PC-3 (cell line): ENCODE data around the gene ZFC3H1.

ENCODE experiments used
- CTCF ChIP-seq: fragments of 300-600 bp; sonication (generic); conservative IDR thresholded peaks from 2 replicates; pipeline ENCODE4 v1.5.1; 2017; ENCODE audit warnings: antibody characterized with exemption, low read depth, mild to moderate bottlenecking, low read length
- EZH2phosphoT487 ChIP-seq: fragments of 300-600 bp; sonication (generic); IDR thresholded peaks from 2 replicates; pipeline ENCODE4 v1.6.1; 2018; ENCODE audit warnings: mild to moderate bottlenecking, antibody characterized with exemption, low read length, borderline replicate concordance

DNA sequence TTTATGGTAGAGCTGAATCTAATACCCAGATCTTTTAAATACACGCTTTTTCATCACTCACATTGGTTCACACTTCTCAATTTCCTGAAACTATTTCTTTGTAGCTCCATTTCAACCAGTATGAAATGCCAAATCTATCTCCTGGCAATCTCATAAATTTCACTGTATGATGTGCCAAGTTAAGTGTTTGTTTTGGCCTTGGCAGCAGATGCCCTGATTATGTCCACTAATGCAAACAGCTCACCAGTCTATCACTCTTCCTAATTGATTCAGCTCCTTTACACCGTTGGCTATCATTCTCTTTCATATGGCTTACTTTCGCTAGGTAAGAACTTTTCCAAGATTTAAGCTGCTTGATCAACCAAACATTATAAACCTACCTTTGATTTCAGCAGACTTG is 58.6 kb downstream of the ZFC3H1 start:
- TF ChIP-seq CTCF = no peak
- TF ChIP-seq EZH2phosphoT487 = no peak
